Heart left ventricle (tissue), 16 donors: Measurements from ENCODE around the gene STKLD1. TPM values are rescaled to one million over a fixed set of nuclear protein-coding genes. Genes with fewer than 3 reads are reported as not detected.

Experiments
- ATAC-seq, 4 donors: fragments of 200-7000 bp; cut with Tn5 transposase; one replicate each; pipeline ENCODE4 v1.9.1; 2020 to 2022; ENCODE audit warnings: moderate library complexity in 4 of 4, mild to moderate bottlenecking in 3 of 4, moderate number of reproducible peaks in 1 of 4
- DNase-seq, 5 donors: peaks; one replicate each; pipeline ENCODE4 v3.0.0-alpha.2; 2020
- H3K27ac ChIP-seq, 12 donors: fragments of 200-600 bp; sonication (generic) in 4 of 12; one replicate each; pipeline versions ENCODE4 v1.5.0 to v1.8.0; 2016 to 2022; ENCODE audit warnings: mild to moderate bottlenecking in 2 of 12
- H3K27me3 ChIP-seq, 9 donors: fragments of 200-600 bp; sonication (generic) in 2 of 9; one replicate each; pipeline versions ENCODE4 v1.5.1 to v1.8.0; 2016 to 2022; ENCODE audit warnings: mild to moderate bottlenecking in 3 of 9
- H3K36me3 ChIP-seq, 9 donors: fragments of 200-600 bp; sonication (generic) in 2 of 9; one replicate each; pipeline versions ENCODE4 v1.5.0 to v1.8.0; 2018 to 2022; ENCODE audit warnings: mild to moderate bottlenecking in 2 of 9
- H3K4me1 ChIP-seq, 12 donors: fragments of 200-600 bp; sonication (generic) in 4 of 12; one replicate each; pipeline versions ENCODE4 v1.5.0 to v1.8.0; 2016 to 2022; ENCODE audit warnings: mild to moderate bottlenecking in 3 of 12
- H3K4me3 ChIP-seq, 12 donors: fragments of 200-600 bp; sonication (generic) in 4 of 12; one replicate each; pipeline versions ENCODE4 v1.5.0 to v1.8.0; 2017 to 2022; ENCODE audit warnings: mild to moderate bottlenecking in 9 of 12, moderate library complexity in 4 of 12
- H3K9me3 ChIP-seq, 12 donors: fragments of 200-600 bp; sonication (generic) in 4 of 12; one replicate each; pipeline versions ENCODE4 v1.5.0 to v1.8.0; 2016 to 2022; ENCODE audit warnings: mild to moderate bottlenecking in 1 of 12
- CTCF ChIP-seq, 12 donors: fragments of 200-600 bp; sonication (generic) in 4 of 12; IDR thresholded peaks; one replicate each; pipeline versions ENCODE4 v1.5.0 to v1.8.0; 2018 to 2022; ENCODE audit warnings: antibody characterized with exemption in 12 of 12, mild to moderate bottlenecking in 5 of 12
- POLR2A ChIP-seq, 2 donors: fragments of 450-650 bp; IDR thresholded peaks; one replicate each; pipeline ENCODE4 v1.6.1; 2017; ENCODE audit warnings: antibody characterized with exemption in 2 of 2, mild to moderate bottlenecking in 2 of 2, moderate library complexity in 2 of 2
- WGBS, 4 donors: extraction: QIAGEN DNeasy Blood & Tissue Kit in 2 of 4; methylation state at CpG; one replicate each; pipeline versions ENCODE4 v1.1.5 to v1.1.7; 2013 to 2018; 5-methylcytosine and 5-hydroxymethylcytosine counted together
- intact Hi-C, 10 donors: fragments of 100-400 bp; cut with DNase I; formaldehyde crosslinking; loops; one replicate each; pipeline versions ENCODE4 v1.11.1 to v1.14.2; 2022
- polyA plus RNA-seq, 2 donors: library from polyadenylated mRNA; stranded (reverse); fragments of 200-250 nt; gene quantifications; one replicate each; pipeline ENCODE4 v1.2.3, GENCODE V29; 2013
- total RNA-seq, 9 donors: library from RNA; depleted of rRNA in 2 of 9; stranded (reverse); fragments of >200 nt in 2 of 9; fragmentation: NEBNext Ultra II Directional in 3 of 9; extraction: Animal tissue kit (Norgen Biotek cat#: 25700) in 3 of 9; gene quantifications; one replicate each; pipeline versions ENCODE4 v1.1.0 to v1.2.4, GENCODE V29; 2016 to 2023
- donor health status: ischemic (EF 13 %, LVEDD 7.1; RV severe dilation, severe dysfunction).
- donor health status: healthy with polysubstance abuse.
- donor health status: DM: no; HTN: yes; CAD: no.
- donor health status: DM: no; HTN: no; CAD: no.
- donor health status: ischemic (EF 25% LVEDD 6.9; RV normal size, moderate dysfunction).
- donor health status: ischemic (EF 25% LVEDD 5.7; RV mildly dilated, moderate dysfunction).
- donor health status: healthy.
- donor health status: DM: yes; HTN: yes; CAD: no.
- donor health status: ischemic (EF 35%, LVEDD 5.7; RV mildly dilated, moderate dysfunction).
- donor health status: nonischemic (EF 11% LVEDD 7.7; RV severe dilation, severe dysfunction).
- donor health status: DM: yes; HTN: yes; CAD: no.
- donor health status: PGD.
- donor health status: ischemic (EF 29% LVEDD 5.4; RV normal size, mild dysfunction).
- donor health status: nonischemic (EF 23%, LVEDD 6.1; RV moderate dilation, normal function).

STKLD1 gene
- total and polyA plus RNA-seq, 11 donors = 0.25 to 0.91 (median 0.46) TPM; not detected in 2

GRCh38 chr9:133394687-133395271 is 18.6 kb downstream of the STKLD1 start:
- no peak overlapping the region for H3K27ac ChIP-seq
- TF ChIP-seq POLR2A (IDR thresholded peaks at IDR 0.05) (no peak), CTCF (IDR thresholded peaks at IDR 0.05) (no peak)
- ATAC-seq (no peak), DNase-seq (no peak)
- no peaks in the 10 kb centered on the region for H3K9me3 ChIP-seq
- intact Hi-C loops = no loop called here
- H3K4me3 ChIP-seq = no peak overlapping the region
- no peaks in the 10 kb centered on the region for H3K36me3 ChIP-seq
- 32 to 56% (median 43%) methylated on average over 5 to 8 of the region's 8 CpGs for WGBS, 4 donors
- no peaks in the 10 kb centered on the region for H3K4me1 ChIP-seq
- H3K27me3 ChIP-seq = peaks cover 0 to 19% (median 0%) of the 10 kb centered on the region in 9 donors

GRCh38 chr9:133396952-133397351 is 20.8 kb downstream of the STKLD1 start:
- DNase-seq (peak in 1 of 5 donors; percentile 47), ATAC-seq (peak in 2 of 4 donors; percentile 13 to 18)
- H3K36me3 ChIP-seq = peaks cover 0 to 3% (median 0%) of the 10 kb centered on the region in 9 donors
- no peaks in the 10 kb centered on the region for H3K4me1 ChIP-seq
- intact Hi-C loops = no loop called here
- H3K4me3 ChIP-seq = no peak overlapping the region
- peaks cover 0 to 19% (median 0%) of the 10 kb centered on the region in 9 donors for H3K27me3 ChIP-seq
- 18 to 39% (median 28%) methylated on average over 8 to 14 of the region's 14 CpGs for WGBS, 4 donors
- H3K9me3 ChIP-seq = no peaks in the 10 kb centered on the region
- no peak overlapping the region for H3K27ac ChIP-seq
- TF ChIP-seq POLR2A (IDR thresholded peaks at IDR 0.05) (no peak), CTCF (IDR thresholded peaks at IDR 0.05) (peak in 3 of 12 donors; percentile 11 to 27 (median 23))

GRCh38 chr9:133397370-133397769 is 21.2 kb downstream of the STKLD1 start:
- Histone ChIP-seq H3K4me1 (no peaks in the 10 kb centered on the region), H3K36me3 (peaks cover 0 to 3% (median 0%) of the 10 kb centered on the region in 9 donors), H3K27me3 (peaks cover 0 to 19% (median 0%) of the 10 kb centered on the region in 9 donors), H3K27ac (no peak overlapping the region), H3K9me3 (no peaks in the 10 kb centered on the region), H3K4me3 (no peak overlapping the region)
- no peak for TF ChIP-seq CTCF (IDR thresholded peaks at IDR 0.05)
- no peak for TF ChIP-seq POLR2A (IDR thresholded peaks at IDR 0.05)
- intact Hi-C loops = no loop called here
- ATAC-seq = no peak
- WGBS, 4 donors = 79 to 84% (median 80%) methylated on average over 6 of the region's 6 CpGs
- peak in 1 of 5 donors; percentile 8 for DNase-seq

- Histone ChIP-seq H3K36me3 (peaks cover 0 to 3% (median 0%) of the 10 kb centered on the region in 9 donors), H3K4me1 (no peaks in the 10 kb centered on the region), H3K27ac (no peak overlapping the region), H3K27me3 (peaks cover 0 to 19% (median 0%) of the 10 kb centered on the region in 9 donors), H3K4me3 (no peak overlapping the region), H3K9me3 (no peaks in the 10 kb centered on the region)
- intact Hi-C loops = no loop called here
- WGBS, 4 donors = 63 to 68% (median 64%) methylated on average over 7 to 9 of the region's 9 CpGs
- no peak for ATAC-seq
- DNase-seq = peak in 1 of 5 donors; percentile 40
- TF ChIP-seq POLR2A (IDR thresholded peaks at IDR 0.05) (no peak), CTCF (IDR thresholded peaks at IDR 0.05) (no peak)
Observed at GRCh38 chr9:133397895-133398294, 21.7 kb downstream of the STKLD1 start.
